IMR-90 (cell line): ENCODE results near the gene EPN2.

Experiments used
- CEBPB ChIP-seq: IDR thresholded peaks from 2 replicates; pipeline ENCODE4 v1.6.1; 2012; ENCODE audit warnings: low read depth, low read length, improper control_type of control experiment
- CTCF ChIP-seq: conservative IDR thresholded peaks from 2 replicates; pipeline ENCODE4 v1.5.1; 2012; ENCODE audit warnings: mild to moderate bottlenecking, low read depth, low read length, improper control_type of control experiment
- POLR2A ChIP-seq: IDR thresholded peaks from 2 replicates; pipeline ENCODE4 v1.6.1; 2012; ENCODE audit warnings: mild to moderate bottlenecking, low read depth, low read length

DNA sequence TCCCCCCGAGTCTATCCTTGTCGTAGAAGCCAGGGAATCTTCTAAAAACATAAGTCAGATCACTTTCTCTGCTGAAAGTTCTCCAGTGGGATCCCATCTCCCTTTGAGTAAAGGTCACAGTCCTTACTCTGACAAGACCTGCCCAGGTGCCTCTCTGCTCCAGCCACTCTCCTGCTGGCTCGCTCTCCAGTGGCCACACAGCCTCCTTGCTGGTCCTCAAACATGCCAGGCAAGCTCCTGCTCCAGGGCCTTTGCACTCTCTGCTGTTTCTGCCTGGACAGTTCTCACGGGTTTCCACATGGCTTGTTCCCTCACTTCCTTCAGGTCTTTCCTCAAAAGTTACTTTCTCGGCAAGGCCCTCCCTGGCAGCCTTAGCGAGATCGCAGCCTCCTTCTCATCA, 122.0 kb downstream of the EPN2 start:
- no peak for TF ChIP-seq CTCF
- no peak for TF ChIP-seq POLR2A
- TF ChIP-seq CEBPB, result no peak
